Loucy (cell line): ENCODE measurements around the gene CADM4.

Experiments
- EZH2phosphoT487 ChIP-seq: fragments of 200-600 bp; IDR thresholded peaks from 2 replicates; pipeline ENCODE4 v1.6.1; 2018; ENCODE audit warnings: antibody characterized with exemption, mild to moderate bottlenecking, moderate library complexity, borderline replicate concordance
- TF ChIP-seq, protein P1 (sequence below): fragments of 200-600 bp; sonication (generic); conservative IDR thresholded peaks from 2 replicates; pipeline ENCODE4 v1.5.1; 2014; ENCODE audit warnings: mild to moderate bottlenecking, antibody characterized with exemption, low read length

DNA sequence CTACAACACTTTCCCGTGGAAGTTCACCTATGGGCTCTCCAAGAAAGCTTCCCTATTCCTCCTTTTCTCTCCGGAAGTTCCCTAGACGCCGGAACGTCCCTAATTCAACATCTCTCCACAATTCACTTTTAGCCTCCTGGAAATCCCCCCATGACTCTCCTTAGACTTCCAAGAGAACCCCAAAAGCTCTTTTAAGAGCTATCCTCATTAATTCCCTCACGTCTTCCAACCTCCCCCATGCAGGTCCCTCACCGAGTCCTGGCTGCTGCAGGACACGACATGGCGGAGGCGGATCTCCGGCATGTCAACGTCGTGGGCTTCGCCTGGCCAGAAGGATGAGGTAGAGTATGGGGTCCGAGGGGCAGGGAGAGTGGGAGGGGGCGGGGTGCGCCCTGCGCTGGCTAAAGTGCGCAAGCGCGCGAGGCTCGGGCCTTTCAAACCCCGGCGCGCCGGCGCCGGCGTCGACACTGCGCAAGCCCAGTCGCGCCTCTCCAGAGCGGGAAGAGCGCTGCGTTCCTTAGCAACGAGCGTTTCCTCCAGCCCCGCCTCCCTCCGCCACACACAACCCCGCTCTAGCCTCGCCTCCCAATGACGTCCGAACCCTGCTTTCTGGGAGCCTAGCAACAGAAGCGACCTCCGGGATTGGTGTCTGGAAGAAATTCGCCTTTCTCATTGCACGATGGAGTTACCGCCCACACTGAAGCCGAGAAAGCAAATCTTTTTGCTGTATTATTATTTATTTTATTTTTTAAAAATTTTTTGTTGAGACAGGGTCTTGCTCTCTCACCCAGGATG is 64.3 kb downstream of the CADM4 start, which contains the start of the genes PINLYP and XRCC1:
- TF ChIP-seq, protein P1, sequence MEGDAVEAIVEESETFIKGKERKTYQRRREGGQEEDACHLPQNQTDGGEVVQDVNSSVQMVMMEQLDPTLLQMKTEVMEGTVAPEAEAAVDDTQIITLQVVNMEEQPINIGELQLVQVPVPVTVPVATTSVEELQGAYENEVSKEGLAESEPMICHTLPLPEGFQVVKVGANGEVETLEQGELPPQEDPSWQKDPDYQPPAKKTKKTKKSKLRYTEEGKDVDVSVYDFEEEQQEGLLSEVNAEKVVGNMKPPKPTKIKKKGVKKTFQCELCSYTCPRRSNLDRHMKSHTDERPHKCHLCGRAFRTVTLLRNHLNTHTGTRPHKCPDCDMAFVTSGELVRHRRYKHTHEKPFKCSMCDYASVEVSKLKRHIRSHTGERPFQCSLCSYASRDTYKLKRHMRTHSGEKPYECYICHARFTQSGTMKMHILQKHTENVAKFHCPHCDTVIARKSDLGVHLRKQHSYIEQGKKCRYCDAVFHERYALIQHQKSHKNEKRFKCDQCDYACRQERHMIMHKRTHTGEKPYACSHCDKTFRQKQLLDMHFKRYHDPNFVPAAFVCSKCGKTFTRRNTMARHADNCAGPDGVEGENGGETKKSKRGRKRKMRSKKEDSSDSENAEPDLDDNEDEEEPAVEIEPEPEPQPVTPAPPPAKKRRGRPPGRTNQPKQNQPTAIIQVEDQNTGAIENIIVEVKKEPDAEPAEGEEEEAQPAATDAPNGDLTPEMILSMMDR: no peak
- no peak for TF ChIP-seq EZH2phosphoT487
